Smooth muscle cell (in vitro differentiated cells): ENCODE results near the gene CCNB2. TPM values are rescaled to one million over a fixed set of nuclear protein-coding genes. Genes with fewer than 3 reads are reported as not detected.
"Not testable (repeated sequence)": the region's sequence is repeated elsewhere in the genome, so short reads cannot be mapped to it uniquely, and the experiment has no call there.

Source experiments
- DNase-seq: peaks from one replicate; lab custom pipeline; 2025; ENCODE audit not compliant: unreplicated experiment; lab: John Stamatoyannopoulos, UW
- H2AFZ ChIP-seq: fragments of 200-600 bp; sonication (generic); 2 replicates; pipeline ENCODE4 v1.6.0; 2016; ENCODE audit warnings: antibody characterized with exemption, low read depth, mild to moderate bottlenecking
- H3F3A ChIP-seq: fragments of 200-600 bp; sonication (generic); 2 replicates; pipeline ENCODE4 v1.6.0; 2017; ENCODE audit warnings: antibody characterized with exemption, low read depth
- H3K27ac ChIP-seq: fragments of 200-600 bp; sonication (generic); 2 replicates; pipeline ENCODE4 v1.5.1; 2016; ENCODE audit warnings: low read depth, mild to moderate bottlenecking
- H3K27me3 ChIP-seq: fragments of 200-600 bp; sonication (generic); 2 replicates; pipeline ENCODE4 v1.6.1; 2016; ENCODE audit warnings: low read depth, mild to moderate bottlenecking
- H3K36me3 ChIP-seq: fragments of 200-600 bp; sonication (generic); 2 replicates; pipeline ENCODE4 v1.5.1; 2016; ENCODE audit warnings: low read depth
- H3K4me1 ChIP-seq: fragments of 200-600 bp; sonication (generic); 2 replicates; pipeline ENCODE4 v1.5.1; 2016; ENCODE audit warnings: low read depth
- H3K4me2 ChIP-seq: fragments of 200-600 bp; sonication (generic); 2 replicates; pipeline ENCODE4 v1.6.0; 2016; ENCODE audit warnings: mild to moderate bottlenecking
- H3K4me3 ChIP-seq: fragments of 200-600 bp; sonication (generic); 2 replicates; pipeline ENCODE4 v1.5.1; 2016; ENCODE audit warnings: mild to moderate bottlenecking
- H3K79me2 ChIP-seq: fragments of 200-600 bp; sonication (generic); 2 replicates; pipeline ENCODE4 v1.6.0; 2016; ENCODE audit warnings: low read depth, mild to moderate bottlenecking
- H3K9ac ChIP-seq: fragments of 200-600 bp; sonication (generic); 2 replicates; pipeline ENCODE4 v1.6.0; 2016; ENCODE audit warnings: low read depth
- H3K9me3 ChIP-seq: fragments of 200-600 bp; sonication (generic); replicated peaks from 2 replicates; pipeline ENCODE4 v1.5.1; 2016; ENCODE audit warnings: low read depth
- H4K20me1 ChIP-seq: fragments of 200-600 bp; sonication (generic); 2 replicates; pipeline ENCODE4 v1.6.0; 2016; ENCODE audit warnings: low read depth
- CTCF ChIP-seq: fragments of 200-600 bp; sonication (generic); IDR thresholded peaks from 2 replicates; pipeline ENCODE4 v1.5.1; 2017; ENCODE audit warnings: borderline replicate concordance, mild to moderate bottlenecking, antibody characterized with exemption; ENCODE audit not compliant: insufficient read depth, poor library complexity, severe bottlenecking
- WGBS: methylation state at CpG from one replicate; pipeline ENCODE4 v1.1.7; 2016; ENCODE audit warnings: low lambda C conversion rate; 5-methylcytosine and 5-hydroxymethylcytosine counted together
- polyA plus RNA-seq: library from polyadenylated mRNA; unstranded; fragments of >200 nt; fragmentation: Nextera tagmentation; extraction: Ambion mirVana; gene quantifications from 2 replicates; pipeline ENCODE4 v1.2.1, GENCODE V29; 2016
- total RNA-seq: library from RNA; depleted of rRNA; stranded (reverse); fragments of >200 nt; gene quantifications from 2 replicates; pipeline ENCODE4 v1.2.3, GENCODE V29; 2014

CCNB2 gene
- total and polyA plus RNA-seq, 2 experiments from 2014 or later: 15.6 to 17.2 TPM

GRCh38 chr15:59138243-59138642 is 33.3 kb downstream of the CCNB2 start:
- Histone ChIP-seq H3K27ac (no peak overlapping the region), H3K79me2 (no peaks in the 10 kb centered on the region), H3K4me2 (no peak overlapping the region), H4K20me1 (no peaks in the 10 kb centered on the region), H3K9me3 (no peaks in the 10 kb centered on the region), H3K9ac (no peak overlapping the region), H3F3A (no peaks in the 10 kb centered on the region), H3K4me3 (no peak overlapping the region), H3K27me3 (no peaks in the 10 kb centered on the region), H2AFZ (no peak overlapping the region), H3K36me3 (peaks cover 4% of the 10 kb centered on the region), H3K4me1 (no peaks in the 10 kb centered on the region)
- 71% methylated on average over 7 of the region's 7 CpGs for WGBS
- no peak for DNase-seq
- TF ChIP-seq CTCF: peak; percentile 49

GRCh38 chr15:59140422-59141226 is 35.7 kb downstream of the CCNB2 start:
- no peak for DNase-seq
- no peaks in the 10 kb centered on the region for H3F3A ChIP-seq
- H3K9ac ChIP-seq: no peak overlapping the region
- H3K27ac ChIP-seq: no peak overlapping the region
- 88% methylated on average over 9 of the region's 9 CpGs for WGBS
- no peaks in the 10 kb centered on the region for H3K9me3 ChIP-seq
- H3K79me2 ChIP-seq: no peaks in the 10 kb centered on the region
- H3K4me2 ChIP-seq: no peak overlapping the region
- no peak for TF ChIP-seq CTCF
- no peaks in the 10 kb centered on the region for H4K20me1 ChIP-seq
- no peaks in the 10 kb centered on the region for H3K36me3 ChIP-seq
- no peak overlapping the region for H3K4me3 ChIP-seq
- no peak overlapping the region for H2AFZ ChIP-seq
- H3K27me3 ChIP-seq: no peaks in the 10 kb centered on the region
- H3K4me1 ChIP-seq: no peaks in the 10 kb centered on the region

- H3K27me3 ChIP-seq: no peaks in the 10 kb centered on the region
- no peaks in the 10 kb centered on the region for H3K36me3 ChIP-seq
- H3K27ac ChIP-seq: no peak overlapping the region
- 90% methylated on average over 5 of the region's 5 CpGs for WGBS
- no peak overlapping the region for H3K9ac ChIP-seq
- no peaks in the 10 kb centered on the region for H3K9me3 ChIP-seq
- no peak overlapping the region for H3K4me2 ChIP-seq
- no peaks in the 10 kb centered on the region for H3F3A ChIP-seq
- H4K20me1 ChIP-seq: no peaks in the 10 kb centered on the region
- no peak overlapping the region for H3K4me3 ChIP-seq
- DNase-seq: no peak
- no peak for TF ChIP-seq CTCF
- H3K79me2 ChIP-seq: no peaks in the 10 kb centered on the region
- H2AFZ ChIP-seq: no peak overlapping the region
- no peaks in the 10 kb centered on the region for H3K4me1 ChIP-seq
Observed at GRCh38 chr15:59143281-59143680, 38.3 kb downstream of the CCNB2 start.

- H3K79me2 ChIP-seq, H3K4me3 ChIP-seq, H3K27me3 ChIP-seq, DNase-seq, H3K9me3 ChIP-seq, H3F3A ChIP-seq, H3K9ac ChIP-seq, H3K27ac ChIP-seq, H4K20me1 ChIP-seq, H3K4me1 ChIP-seq, H2AFZ ChIP-seq, H3K36me3 ChIP-seq, H3K4me2 ChIP-seq: not testable (repeated sequence)
- 93% methylated on average over 10 of the region's 10 CpGs for WGBS
- TF ChIP-seq CTCF: peak; percentile 23
Observed at GRCh38 chr15:59144594-59144993, 39.6 kb downstream of the CCNB2 start.
